Activated CD4-positive, alpha-beta T cell treated with anti-CD3 and anti-CD28 coated beads, Interleukin-2, amount 50 U/mL, for 1 hour (primary cell): ENCODE results near the gene COBL.

Experiments
- DNase-seq: peaks from one replicate; pipeline ENCODE4 v3.0.0-alpha.2; 2020

The COBL gene

GRCh38 chr7:51246258-51247245 is 70.1 kb downstream of the COBL start:
- DNase-seq, result no peak

DNA sequence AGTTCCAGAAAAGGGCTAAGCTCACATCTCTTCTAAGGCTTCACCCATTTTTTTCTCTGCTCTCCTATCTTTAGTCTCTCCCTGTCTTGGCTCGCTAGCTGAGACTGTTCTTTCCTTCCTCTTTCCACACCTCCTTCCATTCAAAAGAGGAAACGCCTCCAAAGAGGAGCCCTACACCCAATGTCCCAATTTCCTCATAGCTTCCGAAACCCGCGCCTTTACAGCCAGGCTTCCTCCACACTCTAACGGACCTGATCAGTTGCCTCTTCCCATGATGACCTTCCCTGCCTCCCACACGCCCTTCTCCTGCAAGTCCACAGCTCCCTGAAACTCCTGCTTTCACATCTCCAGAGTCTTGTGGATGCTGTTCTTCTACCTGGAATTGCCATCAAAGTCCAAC is 71.7 kb downstream of the COBL start:
- no peak for DNase-seq

DNA sequence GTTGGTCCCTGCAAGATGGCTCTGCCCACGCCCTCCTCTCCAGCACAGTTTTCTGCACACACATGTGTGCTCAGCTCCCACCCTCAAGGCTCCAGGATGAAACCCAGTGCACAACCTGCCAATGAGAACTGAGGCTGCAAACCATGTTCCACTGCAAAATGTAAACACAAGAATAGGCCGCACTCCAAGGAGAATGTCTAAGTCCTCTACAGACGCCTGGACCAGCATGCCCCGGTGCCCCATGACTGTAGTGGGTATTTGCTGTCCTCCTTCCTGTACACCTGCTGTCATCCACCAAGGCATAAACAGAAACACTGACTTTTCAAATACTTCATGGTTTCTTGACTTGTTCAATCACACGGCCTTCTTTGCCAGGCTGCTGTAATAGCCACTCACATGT is 72.6 kb downstream of the COBL start:
- no peak for DNase-seq

DNA sequence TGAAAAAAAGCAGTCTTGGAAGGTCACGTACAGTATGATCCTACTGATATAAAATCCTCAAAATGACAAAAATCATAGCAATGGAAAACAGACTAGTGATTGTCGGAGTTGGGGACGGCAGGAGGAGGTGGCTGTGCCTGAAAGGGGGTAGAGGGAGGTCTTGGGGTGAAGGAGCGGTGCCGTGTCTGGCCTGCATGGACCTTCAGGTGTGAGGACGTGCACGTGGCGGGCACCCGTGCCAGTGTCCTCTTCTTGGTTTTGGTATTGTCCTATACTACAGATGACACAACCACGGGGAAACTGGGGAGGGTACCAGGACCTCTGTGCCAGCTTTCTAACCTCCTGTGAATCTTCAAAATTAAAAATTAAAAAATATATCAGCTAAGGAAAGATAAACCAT is 73.0 kb downstream of the COBL start:
- DNase-seq, result no peak

- DNase-seq, result no peak
Measured at GRCh38 chr7:51242881-51243518, 73.6 kb downstream of the COBL start.

DNA sequence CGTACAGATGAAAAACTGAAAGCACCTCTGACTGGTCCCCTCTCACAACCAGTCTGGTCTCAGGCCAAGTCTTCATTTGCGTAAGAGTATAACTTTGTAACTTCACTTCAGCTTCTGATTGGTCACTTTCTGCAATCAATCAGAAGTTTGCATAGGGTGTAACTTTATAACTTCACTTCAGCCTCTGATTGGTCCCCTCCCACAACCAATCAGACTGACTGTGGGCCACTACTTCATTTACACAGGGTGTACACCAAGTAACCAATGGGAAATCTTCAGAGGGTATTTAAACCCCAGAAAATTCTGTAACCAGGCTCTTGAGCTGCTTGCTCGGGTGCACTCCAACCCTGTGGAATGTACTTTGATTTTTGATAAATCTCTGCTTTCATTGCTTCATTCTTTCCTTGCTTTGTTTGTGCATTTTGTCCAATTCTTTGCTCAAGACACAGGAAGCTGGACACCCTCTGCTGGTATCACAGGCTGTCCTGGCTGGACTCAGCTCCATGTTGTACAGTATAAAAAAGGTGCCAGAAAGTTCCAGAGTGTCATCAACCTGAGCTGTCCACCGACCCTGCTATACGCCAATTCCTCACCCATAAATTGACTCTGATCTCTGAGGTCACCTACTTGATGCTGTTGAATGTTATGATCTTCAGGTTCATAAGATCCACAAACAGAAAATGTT is 74.5 kb downstream of the COBL start:
- no peak for DNase-seq

GRCh38 chr7:51240868-51241267 is 75.7 kb downstream of the COBL start:
- no peak for DNase-seq

- DNase-seq, result no peak
Measured at GRCh38 chr7:51239691-51240090, 76.9 kb downstream of the COBL start.

GRCh38 chr7:51238981-51239495 is 77.6 kb downstream of the COBL start:
- no peak for DNase-seq

DNA sequence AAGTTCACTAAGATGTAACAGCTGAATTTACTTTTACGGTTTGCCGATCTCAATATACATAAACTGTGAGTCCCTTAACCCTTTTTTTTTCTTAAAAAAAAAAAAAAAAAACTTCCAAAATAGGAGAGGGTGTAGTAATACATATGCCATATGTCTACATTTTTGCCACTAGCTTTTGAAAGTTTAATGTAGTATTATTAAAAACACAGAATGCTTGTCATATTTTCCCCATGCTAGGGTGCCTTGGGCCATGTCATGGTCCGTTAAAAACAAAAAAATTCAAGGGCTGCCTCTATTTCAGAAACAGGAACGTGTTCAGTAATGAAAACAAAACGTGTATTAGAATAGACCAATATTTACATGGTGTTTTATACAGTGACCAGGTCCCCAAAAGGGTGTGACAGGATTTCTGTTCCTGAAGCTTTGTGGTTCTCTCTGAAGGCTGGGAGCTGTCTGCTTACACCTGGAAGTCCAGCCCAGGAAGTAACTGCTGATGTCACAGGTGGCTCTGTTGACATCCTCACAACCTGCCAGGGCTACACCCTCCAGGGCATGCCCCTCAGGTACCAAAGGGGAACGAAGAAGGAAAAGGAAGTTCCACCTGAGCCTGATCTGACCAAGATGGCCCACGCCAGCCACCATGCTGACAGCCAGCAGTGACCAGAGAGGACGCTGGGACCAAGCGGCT is 79.0 kb downstream of the COBL start:
- no peak for DNase-seq

- DNase-seq, result no peak
Measured at GRCh38 chr7:51236470-51237132, 80.0 kb downstream of the COBL start.

DNA sequence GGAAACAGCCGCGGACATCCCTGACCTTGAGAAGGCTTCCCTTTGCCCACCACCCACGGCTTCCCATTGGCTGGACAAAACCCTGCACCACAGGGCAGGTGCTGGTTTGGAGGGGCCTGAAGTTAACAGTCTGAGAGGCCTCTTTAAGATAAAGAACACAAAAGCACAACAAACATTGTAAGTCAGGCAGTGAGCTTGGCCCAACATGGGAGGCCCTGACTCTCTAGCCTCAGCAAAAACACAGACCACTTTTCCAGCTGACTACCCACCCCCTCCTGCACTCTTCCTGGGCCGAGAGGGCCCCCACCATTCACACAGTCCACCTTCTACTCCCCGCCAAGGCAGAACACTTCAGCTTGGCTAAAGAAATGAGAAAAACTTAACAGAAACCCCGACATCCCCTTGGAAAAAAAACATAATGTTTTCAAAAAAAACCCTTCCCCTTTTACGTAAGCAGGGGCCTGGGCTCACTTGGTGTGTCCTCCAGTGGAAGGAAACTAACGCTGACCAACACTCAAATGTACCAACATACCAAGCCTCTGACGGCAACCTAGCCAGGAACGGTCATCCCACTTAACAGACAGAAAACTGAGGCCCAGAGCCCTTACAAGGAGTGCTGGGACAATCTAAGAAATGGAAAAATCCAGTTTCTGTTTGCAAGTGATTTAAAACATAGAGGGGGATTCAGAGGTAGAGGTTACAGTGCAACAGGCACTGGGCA is 80.9 kb downstream of the COBL start:
- no peak for DNase-seq

- DNase-seq, result no peak
Measured at GRCh38 chr7:51234609-51235308, 81.8 kb downstream of the COBL start.

GRCh38 chr7:51234139-51234538 is 82.5 kb downstream of the COBL start:
- no peak for DNase-seq

DNA sequence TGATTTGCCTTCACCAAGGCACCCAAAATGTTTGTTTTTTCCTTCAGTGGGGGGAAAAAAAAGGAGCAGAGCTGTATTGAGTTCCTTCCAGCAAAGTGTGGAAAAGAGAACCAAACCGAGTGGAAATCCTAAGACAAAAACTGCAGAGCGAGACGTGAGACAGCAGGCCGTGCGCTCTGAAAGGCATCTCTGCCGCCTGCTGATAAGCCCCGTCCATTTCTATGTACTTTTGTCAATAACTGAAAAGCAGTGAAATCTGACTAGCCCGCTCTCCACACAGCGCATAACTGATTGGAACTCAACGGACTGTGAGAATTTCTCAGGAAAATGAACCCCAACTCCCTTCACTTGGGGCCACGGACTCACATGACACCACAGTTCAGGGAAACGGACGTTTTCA is 83.2 kb downstream of the COBL start:
- DNase-seq, result no peak

DNA sequence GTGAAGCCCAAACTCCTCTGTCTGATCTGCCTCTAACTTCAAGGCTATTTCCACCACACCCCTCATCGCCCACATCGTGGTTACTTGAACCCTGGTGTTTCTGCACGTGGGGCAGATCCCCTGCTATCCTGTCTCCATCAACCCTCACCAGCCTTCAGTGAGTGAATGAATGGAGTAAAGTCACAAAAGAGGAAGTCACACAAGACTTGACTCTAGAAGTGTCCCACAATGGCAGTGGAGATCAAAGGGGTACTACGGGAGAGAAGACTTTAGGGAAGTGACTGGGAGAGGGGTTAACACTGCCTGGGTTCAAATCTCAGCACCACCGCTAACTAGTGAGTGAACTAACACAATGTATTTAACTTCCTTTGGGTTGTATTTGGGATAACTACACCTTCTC is 85.9 kb downstream of the COBL start:
- DNase-seq, result no peak

DNA sequence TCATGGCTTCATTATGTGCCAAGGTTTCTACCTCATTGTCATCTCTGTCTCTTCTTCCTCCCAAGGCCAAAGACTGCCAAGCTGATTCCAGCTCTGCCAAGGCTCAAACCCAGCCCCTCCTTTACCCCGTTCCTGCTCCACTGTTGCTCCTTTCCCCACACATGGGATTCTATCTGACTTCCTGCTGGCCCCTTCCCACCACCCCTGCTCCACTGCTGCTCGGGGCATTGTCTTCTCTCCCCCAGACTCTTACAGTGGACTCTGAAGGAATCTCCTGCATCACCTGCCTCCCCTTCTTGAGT is 86.3 kb downstream of the COBL start:
- DNase-seq, result no peak

DNA sequence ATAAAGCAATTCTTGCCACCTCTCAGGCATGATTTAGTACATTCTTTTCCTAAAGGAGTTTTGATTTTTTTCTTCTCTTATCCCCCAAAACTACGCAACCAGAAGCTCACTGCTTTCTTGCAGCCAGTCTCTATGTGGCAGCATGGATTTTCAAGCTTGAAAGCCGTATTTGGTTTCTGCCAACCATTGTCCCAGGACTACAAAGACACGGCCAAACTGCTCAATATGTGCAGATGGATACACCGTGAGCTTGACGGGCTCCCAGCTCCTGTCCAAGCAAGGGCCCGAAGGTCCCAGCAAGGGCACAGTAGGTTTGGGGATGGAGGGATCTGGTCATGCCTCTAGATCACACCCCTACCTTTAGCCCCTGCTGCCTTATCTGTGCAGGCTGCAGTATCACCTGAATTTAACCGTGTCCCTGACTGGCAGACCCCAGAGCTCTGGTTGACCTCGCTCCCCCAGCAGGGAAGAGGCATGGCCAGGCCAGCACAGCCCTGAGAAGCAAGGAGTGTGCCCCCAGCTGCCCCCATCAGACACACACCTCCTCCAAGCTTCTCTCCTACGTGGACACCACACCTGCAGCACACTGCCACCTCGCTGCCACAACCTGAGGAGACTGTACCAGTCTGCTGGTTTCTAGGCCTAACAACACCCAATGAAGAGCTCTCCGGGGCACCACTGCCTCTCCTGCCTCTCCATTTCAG is 86.8 kb downstream of the COBL start:
- no peak for DNase-seq

DNA sequence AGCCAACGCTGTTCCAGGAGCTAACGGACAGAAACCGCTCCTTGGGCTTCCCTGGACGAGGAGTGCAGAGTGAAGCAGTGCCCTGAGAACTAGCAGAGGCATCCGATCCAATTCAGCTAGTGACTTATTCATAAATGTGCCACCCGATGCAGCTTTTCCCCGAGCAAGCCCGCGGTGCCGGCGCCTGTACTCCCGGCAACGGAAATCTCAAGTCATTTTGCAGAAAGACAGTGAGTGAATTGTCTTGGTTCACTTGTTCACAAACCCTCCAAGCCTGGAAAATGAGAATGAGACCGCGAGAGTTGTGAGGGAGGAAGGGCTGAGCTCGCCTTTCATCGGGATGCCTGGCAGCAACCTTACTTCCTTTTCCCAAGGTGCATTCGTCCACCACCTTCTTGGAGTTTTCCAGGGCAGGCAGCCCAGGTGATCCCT is 87.5 kb downstream of the COBL start:
- DNase-seq, result no peak

- no peak for DNase-seq
Measured at GRCh38 chr7:51228386-51228958, 88.1 kb downstream of the COBL start.
